Measurements from ENCODE around the gene SCUBE1. TPM values are rescaled to one million over a fixed set of nuclear protein-coding genes. Genes with fewer than 3 reads are reported as not detected.
A peak's percentile ranks its signal among the peaks of the same experiment; 100 is the strongest.

SCUBE1 gene
- total and polyA plus RNA-seq, 3 donors from 2014 or later, result 11.0 to 28.9 (median 23.5) TPM

DNA sequence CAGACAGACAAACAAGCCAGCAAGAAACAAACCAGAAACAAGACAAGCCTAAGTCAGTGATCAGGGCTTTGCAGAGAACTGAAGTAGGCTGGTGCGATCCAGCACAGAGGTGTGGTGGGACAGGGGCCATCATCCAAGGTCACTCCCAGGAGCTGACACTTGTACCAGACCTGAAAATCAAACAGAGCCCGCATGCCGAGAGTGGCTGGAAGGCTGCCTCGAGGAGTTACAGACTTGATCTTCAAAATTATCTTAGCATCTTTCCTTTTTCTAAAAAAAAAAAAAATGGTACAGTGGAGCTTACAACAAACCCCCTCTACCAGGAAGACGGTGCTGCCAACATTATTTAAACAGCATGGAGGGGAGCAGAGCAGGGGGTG, 8.8 kb upstream of the SCUBE1 start:
- WGBS, 2 donors, result 60 to 70% methylated on average over 5 of the region's 5 CpGs
- Histone ChIP-seq H3K9me3 (no peaks in the 10 kb centered on the region), H3K4me3 (no peak overlapping the region), H3K36me3 (ENCODE audit: low read depth, missing control alignments) (no peaks in the 10 kb centered on the region), H3K27ac (no peak overlapping the region), H3K27me3 (no peaks in the 10 kb centered on the region), H3K4me1 (peaks cover 2% of the 10 kb centered on the region)
- intact Hi-C loops (cut with DNase I; ENCODE audit: low total_unique reads), result no loop called here
- DNase-seq, result no peak
- TF ChIP-seq, protein P1, sequence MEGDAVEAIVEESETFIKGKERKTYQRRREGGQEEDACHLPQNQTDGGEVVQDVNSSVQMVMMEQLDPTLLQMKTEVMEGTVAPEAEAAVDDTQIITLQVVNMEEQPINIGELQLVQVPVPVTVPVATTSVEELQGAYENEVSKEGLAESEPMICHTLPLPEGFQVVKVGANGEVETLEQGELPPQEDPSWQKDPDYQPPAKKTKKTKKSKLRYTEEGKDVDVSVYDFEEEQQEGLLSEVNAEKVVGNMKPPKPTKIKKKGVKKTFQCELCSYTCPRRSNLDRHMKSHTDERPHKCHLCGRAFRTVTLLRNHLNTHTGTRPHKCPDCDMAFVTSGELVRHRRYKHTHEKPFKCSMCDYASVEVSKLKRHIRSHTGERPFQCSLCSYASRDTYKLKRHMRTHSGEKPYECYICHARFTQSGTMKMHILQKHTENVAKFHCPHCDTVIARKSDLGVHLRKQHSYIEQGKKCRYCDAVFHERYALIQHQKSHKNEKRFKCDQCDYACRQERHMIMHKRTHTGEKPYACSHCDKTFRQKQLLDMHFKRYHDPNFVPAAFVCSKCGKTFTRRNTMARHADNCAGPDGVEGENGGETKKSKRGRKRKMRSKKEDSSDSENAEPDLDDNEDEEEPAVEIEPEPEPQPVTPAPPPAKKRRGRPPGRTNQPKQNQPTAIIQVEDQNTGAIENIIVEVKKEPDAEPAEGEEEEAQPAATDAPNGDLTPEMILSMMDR (IDR thresholded peaks at IDR 0.05), result no peak

DNA sequence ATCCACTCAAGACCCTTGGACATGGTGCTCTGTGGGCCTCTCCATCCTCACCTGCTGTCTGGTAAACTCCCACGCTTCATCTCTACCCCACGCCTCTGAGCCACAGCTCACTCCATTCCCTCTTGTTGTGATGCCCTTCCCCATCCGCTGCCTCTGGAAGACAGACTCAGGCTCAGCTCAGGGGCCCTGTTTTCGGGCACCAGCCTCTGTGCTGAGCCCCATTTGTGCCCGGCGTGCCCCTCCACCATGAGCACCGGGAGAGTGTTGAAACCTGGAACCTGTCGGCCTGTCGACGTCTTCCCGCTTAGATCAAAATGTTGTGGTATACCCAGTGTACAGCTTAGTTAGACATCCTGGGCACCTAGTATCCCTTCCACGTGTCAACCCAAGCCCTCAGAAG, 6.5 kb upstream of the SCUBE1 start:
- Histone ChIP-seq H3K36me3 (ENCODE audit: low read depth, missing control alignments) (no peaks in the 10 kb centered on the region), H3K4me3 (no peak overlapping the region), H3K9me3 (no peaks in the 10 kb centered on the region), H3K4me1 (no peaks in the 10 kb centered on the region), H3K27me3 (no peaks in the 10 kb centered on the region), H3K27ac (no peak overlapping the region)
- intact Hi-C loops (cut with DNase I; ENCODE audit: low total_unique reads), result no loop called here
- no peak for TF ChIP-seq POLR2A (IDR thresholded peaks at IDR 0.05)
- TF ChIP-seq, protein P1 (IDR thresholded peaks at IDR 0.05), result no peak
- no peak for DNase-seq
- 94% methylated on average over 9 to 12 of the region's 12 CpGs for WGBS, 2 donors

DNA sequence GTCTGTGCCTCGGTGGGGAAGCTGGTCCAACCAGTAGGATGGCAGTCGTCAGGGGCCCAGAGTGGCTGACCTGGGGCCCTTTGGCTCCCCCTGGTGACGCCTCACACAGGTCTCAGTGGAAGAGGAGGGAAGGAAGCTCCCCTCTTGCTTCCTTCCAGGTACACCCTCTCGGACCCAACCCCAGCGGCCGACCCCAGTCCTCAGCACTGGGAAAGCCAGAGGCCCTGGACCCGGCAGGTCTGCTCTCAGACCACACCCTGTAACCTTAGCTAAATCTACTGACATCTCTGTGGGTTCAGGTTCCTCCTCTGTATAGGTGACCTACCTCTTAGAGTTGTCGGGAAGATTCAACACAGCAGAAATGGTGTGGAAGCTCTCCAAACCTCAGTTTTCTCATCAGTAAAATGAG, 3.4 kb upstream of the SCUBE1 start:
- DNase-seq, result peak; percentile 71
- Histone ChIP-seq H3K4me3 (no peak overlapping the region), H3K27ac (no peak overlapping the region), H3K27me3 (no peaks in the 10 kb centered on the region), H3K4me1 (peaks cover 6% of the 10 kb centered on the region), H3K36me3 (ENCODE audit: low read depth, missing control alignments) (no peaks in the 10 kb centered on the region), H3K9me3 (no peaks in the 10 kb centered on the region)
- 45 to 62% methylated on average over 8 of the region's 8 CpGs for WGBS, 2 donors
- intact Hi-C loops (cut with DNase I; ENCODE audit: low total_unique reads), result no loop called here
- TF ChIP-seq, protein P1 (IDR thresholded peaks at IDR 0.05), result peak; percentile 33 to 61 (median 37)
- no peak for TF ChIP-seq POLR2A (IDR thresholded peaks at IDR 0.05)

DNA sequence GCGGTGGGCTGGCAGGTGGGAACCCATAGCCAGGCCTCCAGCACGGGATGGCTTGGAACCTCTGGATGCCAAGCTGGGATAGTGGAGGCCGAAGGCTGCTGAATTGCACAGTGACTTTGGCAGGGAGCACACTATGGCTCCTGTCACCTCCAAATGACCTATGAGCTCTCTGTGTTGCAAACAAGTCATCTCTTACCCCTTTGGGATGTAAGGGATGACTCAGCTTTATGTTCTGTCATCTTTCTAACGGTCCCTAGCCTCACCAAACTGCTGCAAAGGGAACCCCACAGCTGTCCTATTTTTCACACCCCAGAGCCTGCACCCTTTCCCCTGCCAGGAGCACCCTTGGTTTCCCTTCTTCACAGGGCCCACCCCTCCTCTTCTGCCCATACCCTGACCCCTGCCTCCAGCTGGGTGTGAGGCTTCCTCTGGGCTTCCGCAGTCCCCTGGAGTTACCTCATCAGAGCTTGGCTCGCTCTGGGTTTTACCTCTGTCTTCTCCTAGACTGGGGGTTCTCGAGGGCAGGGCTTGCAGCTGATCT, 2.7 kb upstream of the SCUBE1 start:
- TF ChIP-seq, protein P1 (IDR thresholded peaks at IDR 0.05), result no peak
- no peak for TF ChIP-seq POLR2A (IDR thresholded peaks at IDR 0.05)
- no peak for DNase-seq
- WGBS, 2 donors, result 92% methylated on average over 7 of the region's 7 CpGs
- Histone ChIP-seq H3K4me1 (peaks cover 6% of the 10 kb centered on the region), H3K9me3 (no peaks in the 10 kb centered on the region), H3K36me3 (ENCODE audit: low read depth, missing control alignments) (no peaks in the 10 kb centered on the region), H3K27ac (no peak overlapping the region), H3K27me3 (no peaks in the 10 kb centered on the region), H3K4me3 (no peak overlapping the region)
- intact Hi-C loops (cut with DNase I; ENCODE audit: low total_unique reads), result no loop called here

DNA sequence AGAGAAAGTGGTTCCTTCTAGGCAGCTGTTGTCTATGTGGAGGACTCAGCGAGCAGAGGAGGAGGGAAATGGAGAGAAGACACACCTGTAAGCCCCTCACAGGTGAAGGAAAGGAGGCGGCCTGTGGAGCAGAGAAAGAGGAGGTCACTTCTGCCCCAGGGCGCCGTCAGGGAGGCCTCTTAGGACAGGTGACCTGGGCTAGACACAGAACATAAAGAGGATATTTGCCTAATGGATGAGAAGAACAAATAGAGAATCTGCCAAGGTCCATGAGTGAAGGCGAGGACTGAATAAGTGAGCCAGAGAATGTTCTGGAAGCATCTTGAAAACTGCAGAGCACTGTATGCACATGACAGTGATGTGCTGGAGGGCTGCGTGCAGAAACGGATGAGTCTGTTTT, 2.2 kb upstream of the SCUBE1 start:
- peaks cover 6% of the 10 kb centered on the region for H3K4me1 ChIP-seq
- no peak overlapping the region for H3K27ac ChIP-seq
- TF ChIP-seq, protein P1 (IDR thresholded peaks at IDR 0.05), result no peak
- no peak for TF ChIP-seq POLR2A (IDR thresholded peaks at IDR 0.05)
- no peaks in the 10 kb centered on the region for H3K36me3 ChIP-seq (ENCODE audit: low read depth, missing control alignments)
- no peaks in the 10 kb centered on the region for H3K27me3 ChIP-seq
- H3K9me3 ChIP-seq, result no peaks in the 10 kb centered on the region
- no peak for DNase-seq
- intact Hi-C loops (cut with DNase I; ENCODE audit: low total_unique reads), result no loop called here
- WGBS, 2 donors, result 90 to 96% methylated on average over 7 of the region's 7 CpGs
- H3K4me3 ChIP-seq, result no peak overlapping the region
